Measurements from ENCODE around the gene MDFIC.

The MDFIC gene

GRCh38 chr7:114988755-114989375 lies 67.0 kb downstream of the MDFIC start:
- in situ Hi-C loops (cut with MboI; ENCODE audit: low sequenced_read_pairs), result no loop called here

- in situ Hi-C loops (cut with MboI; ENCODE audit: low sequenced_read_pairs), result no loop called here
These were observed 67.6 kb downstream of the MDFIC start for GRCh38 chr7:114989531-114989930.

- in situ Hi-C loops (cut with MboI; ENCODE audit: low sequenced_read_pairs), result no loop called here
These were observed 75.9 kb downstream of the MDFIC start for GRCh38 chr7:114997487-114998404.

GRCh38 chr7:115004121-115004520 lies 82.2 kb downstream of the MDFIC start:
- in situ Hi-C loops (cut with MboI; ENCODE audit: low sequenced_read_pairs), result no loop called here

GRCh38 chr7:115005251-115005650 lies 83.4 kb downstream of the MDFIC start:
- in situ Hi-C loops (cut with MboI; ENCODE audit: low sequenced_read_pairs), result no loop called here

- in situ Hi-C loops (cut with MboI; ENCODE audit: low sequenced_read_pairs), result no loop called here
These were observed 84.1 kb downstream of the MDFIC start for GRCh38 chr7:115005953-115006352.

- in situ Hi-C loops (cut with MboI; ENCODE audit: low sequenced_read_pairs), result no loop called here
These were observed 85.9 kb downstream of the MDFIC start for GRCh38 chr7:115007751-115008150.

- in situ Hi-C loops (cut with MboI; ENCODE audit: low sequenced_read_pairs), result no loop called here
These were observed 86.7 kb downstream of the MDFIC start for GRCh38 chr7:115008465-115009114.

- in situ Hi-C loops (cut with MboI; ENCODE audit: low sequenced_read_pairs), result no loop called here
These were observed 87.2 kb downstream of the MDFIC start for GRCh38 chr7:115009139-115009538.

- in situ Hi-C loops (cut with MboI; ENCODE audit: low sequenced_read_pairs), result no loop called here
These were observed 88.0 kb downstream of the MDFIC start for GRCh38 chr7:115009736-115010440.

GRCh38 chr7:115010441-115010820 lies 88.5 kb downstream of the MDFIC start:
- in situ Hi-C loops (cut with MboI; ENCODE audit: low sequenced_read_pairs), result no loop called here

- in situ Hi-C loops (cut with MboI; ENCODE audit: low sequenced_read_pairs), result no loop called here
These were observed 92.0 kb downstream of the MDFIC start for GRCh38 chr7:115013886-115014285.

GRCh38 chr7:115014794-115015193 lies 92.9 kb downstream of the MDFIC start:
- in situ Hi-C loops (cut with MboI; ENCODE audit: low sequenced_read_pairs), result no loop called here

GRCh38 chr7:115015619-115016018 lies 93.7 kb downstream of the MDFIC start:
- in situ Hi-C loops (cut with MboI; ENCODE audit: low sequenced_read_pairs), result no loop called here

GRCh38 chr7:115019882-115020605 lies 98.2 kb downstream of the MDFIC start:
- in situ Hi-C loops (cut with MboI; ENCODE audit: low sequenced_read_pairs), result no loop called here

GRCh38 chr7:115023219-115023618 lies 101.3 kb downstream of the MDFIC start:
- in situ Hi-C loops (cut with MboI; ENCODE audit: low sequenced_read_pairs), result no loop called here

- in situ Hi-C loops (cut with MboI; ENCODE audit: low sequenced_read_pairs), result no loop called here
These were observed 102.4 kb downstream of the MDFIC start for GRCh38 chr7:115024276-115024675.

GRCh38 chr7:115032715-115033703 lies 111.1 kb downstream of the MDFIC start:
- in situ Hi-C loops (cut with MboI; ENCODE audit: low sequenced_read_pairs), result no loop called here

GRCh38 chr7:115033917-115034459 lies 112.1 kb downstream of the MDFIC start:
- in situ Hi-C loops (cut with MboI; ENCODE audit: low sequenced_read_pairs), result no loop called here

All from HL-60/S4 (cell line).